CD4-positive, CD25-positive, alpha-beta regulatory T cell (primary cell): Measurements from ENCODE around the gene TNP1. TPM values are rescaled to one million over a fixed set of nuclear protein-coding genes. Genes with fewer than 3 reads are reported as not detected.

Experiments
- ATAC-seq, 2 donors: fragments of 150-1000 bp; cut with Tn5 transposase; one replicate each; pipeline ENCODE4 v1.10.0; 2021; ENCODE audit warnings: low read depth in 2 of 2, moderate number of reproducible peaks in 2 of 2, moderate library complexity in 1 of 2
- DNase-seq, 3 donors: peaks; one replicate each; pipeline versions ENCODE4 v3.0.0 to v3.0.0-alpha.2; 2012 to 2022; ENCODE audit warnings: mixed read lengths in 1 of 3
- H3K27ac ChIP-seq: one replicate; pipeline ENCODE4 v1.7.0; 2013; ENCODE audit warnings: mild to moderate bottlenecking, low read length; ENCODE audit not compliant: insufficient read depth, poor library complexity, severe bottlenecking
- H3K27me3 ChIP-seq: one replicate; pipeline ENCODE4 v1.7.0; 2013; ENCODE audit warnings: low read length; ENCODE audit not compliant: control insufficient read depth, insufficient read depth
- H3K36me3 ChIP-seq: one replicate; pipeline ENCODE4 v1.7.0; 2013; ENCODE audit warnings: mild to moderate bottlenecking, low read length, moderate library complexity; ENCODE audit not compliant: control insufficient read depth, insufficient read depth
- H3K4me1 ChIP-seq: 2 replicates; pipeline ENCODE4 v1.7.0; 2013; ENCODE audit warnings: mild to moderate bottlenecking, low read length; ENCODE audit not compliant: insufficient read depth, control insufficient read depth, poor library complexity, severe bottlenecking
- H3K4me3 ChIP-seq: one replicate; pipeline ENCODE4 v1.7.0; 2013; ENCODE audit warnings: low read depth, mild to moderate bottlenecking, low read length, moderate library complexity
- H3K9me3 ChIP-seq, 2 experiments: 1 replicate in 1 of 2; 2 replicates in 1 of 2; pipeline ENCODE4 v1.7.0; 2013; ENCODE audit warnings: low read length in 2 of 2, mild to moderate bottlenecking in 1 of 2, moderate library complexity in 1 of 2; ENCODE audit not compliant: control insufficient read depth in 2 of 2
- H3K27ac Mint-ChIP-seq, 3 donors: one replicate each; pipeline ENCODE4 v1.8.0; 2020 to 2022; ENCODE audit warnings: mild to moderate bottlenecking in 3 of 3, mixed read lengths in 3 of 3, moderate library complexity in 2 of 3
- H3K27me3 Mint-ChIP-seq: one replicate; pipeline ENCODE4 v1.8.0; 2022; ENCODE audit warnings: mild to moderate bottlenecking, mixed read lengths
- H3K36me3 Mint-ChIP-seq: one replicate; pipeline ENCODE4 v1.8.0; 2020; ENCODE audit warnings: mixed read lengths
- H3K4me1 Mint-ChIP-seq, 4 donors: one replicate each; pipeline ENCODE4 v1.8.0; 2020 to 2022; ENCODE audit warnings: mixed read lengths in 4 of 4, mild to moderate bottlenecking in 1 of 4
- H3K4me3 Mint-ChIP-seq, 4 donors: one replicate each; pipeline ENCODE4 v1.8.0; 2020 to 2022; ENCODE audit warnings: mild to moderate bottlenecking in 4 of 4, mixed read lengths in 4 of 4, moderate library complexity in 3 of 4
- H3K9me3 Mint-ChIP-seq, 7 donors: one replicate each; pipeline ENCODE4 v1.8.0; 2020 to 2022; ENCODE audit warnings: mixed read lengths in 7 of 7, mild to moderate bottlenecking in 3 of 7, moderate library complexity in 2 of 7
- polyA plus RNA-seq, 4 donors: library from polyadenylated mRNA; unstranded; fragments of 300-500 nt; fragmentation: Illumina TruSeq; gene quantifications; one replicate each; pipeline ENCODE4 v1.2.3, GENCODE V29; 2021
- total RNA-seq: library from RNA; stranded (reverse); gene quantifications from one replicate; pipeline ENCODE4 v1.2.3, GENCODE V29; 2022

TNP1 gene
- total and polyA plus RNA-seq, 5 donors from 2014 or later, result not detected

- Mint-ChIP-seq H3K9me3 (peaks cover 0 to 12% (median 1%) of the 10 kb centered on the region in 7 donors), H3K27ac (no peak overlapping the region), H3K4me3 (no peak overlapping the region), H3K27me3 (peaks cover 5% of the 10 kb centered on the region), H3K4me1 (no peaks in the 10 kb centered on the region), H3K36me3 (no peaks in the 10 kb centered on the region)
- Histone ChIP-seq H3K4me3 (no peak overlapping the region), H3K36me3 (no peaks in the 10 kb centered on the region), H3K27ac (no peak overlapping the region), H3K9me3 (no peaks in the 10 kb centered on the region), H3K27me3 (no peaks in the 10 kb centered on the region), H3K4me1 (no peaks in the 10 kb centered on the region)
- DNase-seq, result peak in 1 of 3 donors; percentile 6
- no peak for ATAC-seq
Measured at GRCh38 chr2:216897561-216898203, 37.8 kb upstream of the TNP1 start.

- no peak overlapping the region for H3K4me3 Mint-ChIP-seq
Measured at GRCh38 chr2:216890138-216890537, 30.3 kb upstream of the TNP1 start.

GRCh38 chr2:216888887-216889622 lies 29.2 kb upstream of the TNP1 start:
- no peaks in the 10 kb centered on the region for H3K27me3 Mint-ChIP-seq
- no peaks in the 10 kb centered on the region for H3K27me3 ChIP-seq
- H3K4me3 ChIP-seq, result no peak overlapping the region
- no peaks in the 10 kb centered on the region for H3K9me3 ChIP-seq
- no peaks in the 10 kb centered on the region for H3K4me1 Mint-ChIP-seq
- no peaks in the 10 kb centered on the region for H3K36me3 Mint-ChIP-seq
- no peaks in the 10 kb centered on the region for H3K36me3 ChIP-seq
- no peak overlapping the region for H3K27ac ChIP-seq
- H3K4me3 Mint-ChIP-seq, result no peak overlapping the region
- DNase-seq, result no peak
- ATAC-seq, result no peak
- H3K27ac Mint-ChIP-seq, result no peak overlapping the region
- H3K4me1 ChIP-seq, result no peaks in the 10 kb centered on the region
- H3K9me3 Mint-ChIP-seq, result peaks cover 0 to 2% (median 0%) of the 10 kb centered on the region in 7 donors

More at GRCh38 chr2:216890138-216890537, 30.3 kb upstream of the TNP1 start:
- Mint-ChIP-seq H3K4me1 (no peaks in the 10 kb centered on the region), H3K27ac (no peak overlapping the region), H3K9me3 (peaks cover 0 to 2% (median 0%) of the 10 kb centered on the region in 7 donors), H3K36me3 (no peaks in the 10 kb centered on the region), H3K27me3 (no peaks in the 10 kb centered on the region)
- H3K4me3 ChIP-seq, result no peak overlapping the region
- no peaks in the 10 kb centered on the region for H3K9me3 ChIP-seq
- no peaks in the 10 kb centered on the region for H3K4me1 ChIP-seq
- DNase-seq (no peak), ATAC-seq (no peak)
- H3K36me3 ChIP-seq, result no peaks in the 10 kb centered on the region
- H3K27me3 ChIP-seq, result no peaks in the 10 kb centered on the region
- H3K27ac ChIP-seq, result no peak overlapping the region

- Histone ChIP-seq H3K27me3 (no peaks in the 10 kb centered on the region), H3K27ac (no peak overlapping the region), H3K4me1 (no peaks in the 10 kb centered on the region), H3K9me3 (no peaks in the 10 kb centered on the region), H3K36me3 (no peaks in the 10 kb centered on the region), H3K4me3 (no peak overlapping the region)
- no peaks in the 10 kb centered on the region for H3K4me1 Mint-ChIP-seq
- DNase-seq (no peak), ATAC-seq (no peak)
- no peaks in the 10 kb centered on the region for H3K27me3 Mint-ChIP-seq
- H3K27ac Mint-ChIP-seq, result no peak overlapping the region
- H3K9me3 Mint-ChIP-seq, result peaks cover 0 to 2% (median 0%) of the 10 kb centered on the region in 7 donors
- no peaks in the 10 kb centered on the region for H3K36me3 Mint-ChIP-seq
- no peak overlapping the region for H3K4me3 Mint-ChIP-seq
Measured at GRCh38 chr2:216888081-216888480, 28.2 kb upstream of the TNP1 start.

GRCh38 chr2:216887138-216887537 lies 27.3 kb upstream of the TNP1 start:
- DNase-seq, result no peak
- H3K4me3 Mint-ChIP-seq, result no peak overlapping the region
- H3K36me3 Mint-ChIP-seq, result no peaks in the 10 kb centered on the region
- Histone ChIP-seq H3K36me3 (no peaks in the 10 kb centered on the region), H3K4me1 (no peaks in the 10 kb centered on the region), H3K27me3 (no peaks in the 10 kb centered on the region), H3K4me3 (no peak overlapping the region), H3K27ac (no peak overlapping the region), H3K9me3 (no peaks in the 10 kb centered on the region)
- H3K27ac Mint-ChIP-seq, result no peak overlapping the region
- no peak for ATAC-seq
- H3K4me1 Mint-ChIP-seq, result no peaks in the 10 kb centered on the region
- peaks cover 0 to 2% (median 0%) of the 10 kb centered on the region in 7 donors for H3K9me3 Mint-ChIP-seq
- no peaks in the 10 kb centered on the region for H3K27me3 Mint-ChIP-seq

- no peak overlapping the region for H3K27ac ChIP-seq
- no peak overlapping the region for H3K27ac Mint-ChIP-seq
- no peak for ATAC-seq
- H3K9me3 ChIP-seq, result no peaks in the 10 kb centered on the region
- no peaks in the 10 kb centered on the region for H3K4me1 ChIP-seq
- H3K4me3 ChIP-seq, result no peak overlapping the region
- no peaks in the 10 kb centered on the region for H3K4me1 Mint-ChIP-seq
- H3K27me3 ChIP-seq, result no peaks in the 10 kb centered on the region
- H3K36me3 Mint-ChIP-seq, result no peaks in the 10 kb centered on the region
- no peaks in the 10 kb centered on the region for H3K36me3 ChIP-seq
- H3K27me3 Mint-ChIP-seq, result no peaks in the 10 kb centered on the region
- H3K4me3 Mint-ChIP-seq, result no peak overlapping the region
- H3K9me3 Mint-ChIP-seq, result peaks cover 0 to 3% (median 0%) of the 10 kb centered on the region in 7 donors
- no peak for DNase-seq
Measured at GRCh38 chr2:216885117-216885553, 25.3 kb upstream of the TNP1 start.

GRCh38 chr2:216884347-216884746 lies 24.5 kb upstream of the TNP1 start:
- Histone ChIP-seq H3K27ac (no peak overlapping the region), H3K27me3 (no peaks in the 10 kb centered on the region), H3K4me1 (no peaks in the 10 kb centered on the region), H3K9me3 (no peaks in the 10 kb centered on the region), H3K36me3 (no peaks in the 10 kb centered on the region), H3K4me3 (no peak overlapping the region)
- Mint-ChIP-seq H3K4me3 (no peak overlapping the region), H3K4me1 (peaks cover 0 to 2% (median 0%) of the 10 kb centered on the region in 4 donors), H3K27me3 (no peaks in the 10 kb centered on the region), H3K9me3 (peaks cover 0 to 4% (median 0%) of the 10 kb centered on the region in 7 donors), H3K36me3 (no peaks in the 10 kb centered on the region), H3K27ac (no peak overlapping the region)
- no peak for DNase-seq
- ATAC-seq, result no peak
